Pancreas (tissue), 10 donors: ENCODE data around the gene SPOCK1. TPM values are rescaled to one million over a fixed set of nuclear protein-coding genes. Genes with fewer than 3 reads are reported as not detected.

Experiments
- ATAC-seq, 4 donors: fragments of 200-7000 bp; cut with Tn5 transposase; one replicate each; pipeline versions ENCODE4 v1.8.0 to v1.9.1; 2020; ENCODE audit warnings: mild to moderate bottlenecking in 4 of 4, moderate library complexity in 4 of 4
- DNase-seq, 6 donors: peaks; one replicate each; pipeline ENCODE4 v3.0.0-alpha.2; 2020
- FAIRE-seq: peaks from 2 replicates; lab custom pipeline; 2012; peaks lifted over from hg19 to GRCh38; lab: Jason Lieb, UNC
- H3K27ac ChIP-seq, 4 donors: fragments of 200-600 bp; sonication (generic); 1 replicate in 3 of 4; 2 replicates in 1 of 4; pipeline versions ENCODE4 v1.5.0 to v1.8.0; 2020
- H3K27me3 ChIP-seq, 4 donors: fragments of 200-600 bp; one replicate each; pipeline ENCODE4 v1.8.0; 2021
- H3K36me3 ChIP-seq, 3 donors: fragments of 200-600 bp; sonication (generic) in 1 of 3; one replicate each; pipeline versions ENCODE4 v1.5.0 to v1.8.0; 2020 to 2021
- H3K4me1 ChIP-seq, 3 donors: fragments of 200-600 bp; one replicate each; pipeline ENCODE4 v1.8.0; 2021
- H3K4me3 ChIP-seq, 4 donors: fragments of 200-600 bp; sonication (generic) in 2 of 4; one replicate each; pipeline versions ENCODE4 v1.5.0 to v1.8.0; 2020 to 2021
- H3K9me3 ChIP-seq, 4 donors: fragments of 200-600 bp; one replicate each; pipeline ENCODE4 v1.8.0; 2021
- WGBS, 2 donors: extraction: QIAGEN DNeasy Blood & Tissue Kit; methylation state at CpG; one replicate each; pipeline ENCODE4 v1.1.7; 2013; 5-methylcytosine and 5-hydroxymethylcytosine counted together
- intact Hi-C, 3 donors: fragments of 100-400 bp; cut with DNase I; formaldehyde crosslinking; loops; one replicate each; pipeline versions ENCODE4 v1.11.1 to v1.14.2; 2022
- polyA plus RNA-seq, 2 donors: library from polyadenylated mRNA; stranded (reverse); fragments of 200-250 nt; gene quantifications; one replicate each; pipeline ENCODE4 v1.2.3, GENCODE V29; 2013
- total RNA-seq, 6 donors: library from RNA; stranded (reverse); fragmentation: NEBNext Ultra II Directional in 4 of 6; extraction: Animal tissue kit (Norgen Biotek cat#: 25700) in 4 of 6; gene quantifications; one replicate each; pipeline versions ENCODE4 v1.2.1 to v1.2.4, GENCODE V29; 2021 to 2023
- TF ChIP-seq, protein P1 (sequence below), 4 donors: fragments of 200-600 bp; sonication (generic) in 3 of 4; IDR thresholded peaks; one replicate each; pipeline versions ENCODE4 v1.5.0 to v1.8.0; 2021; ENCODE audit warnings: antibody characterized with exemption in 4 of 4
- donor health status: healthy with polysubstance abuse.
- donor health status: DM: no; HTN: no; CAD: no; lungs with moderate emphysema.
- donor health status: DM: no; HTN: no; CAD: no.
- donor health status: control.
- donor health status: control.
- donor health status: Bipolar disorder and iron deficiency.
- donor health status: DM: yes; HTN: yes; CAD: no.
- donor health status: DM: no; HTN: no; CAD: no.
- donor health status: DM: no; HTN: no; CAD: no.
- donor health status: DM: yes; HTN: yes; CAD: no.

Gene SPOCK1
- total and polyA plus RNA-seq, 8 donors, result 1.7 to 16.5 (median 5.3) TPM

DNA sequence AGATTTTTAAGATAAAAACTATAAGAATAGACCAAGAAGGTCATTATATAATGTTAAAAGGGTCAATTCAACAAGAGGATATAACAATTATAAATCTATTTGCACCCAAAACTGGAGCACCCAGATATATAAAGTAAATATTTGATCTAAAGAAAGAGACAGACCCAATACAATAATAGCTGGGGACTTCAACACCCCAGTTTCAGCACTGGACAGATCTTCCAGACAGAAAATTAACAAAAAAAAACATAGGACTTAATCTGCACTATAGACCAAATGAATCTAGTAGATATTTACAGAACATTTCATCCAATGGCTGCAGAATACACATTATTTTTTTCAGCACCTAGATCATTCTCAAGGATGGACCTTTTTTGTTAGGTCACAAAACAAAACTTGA, 331.9 kb downstream of the SPOCK1 start:
- intact Hi-C loops, result no loop called here
- no peaks in the 10 kb centered on the region for H3K9me3 ChIP-seq
- no peak for ATAC-seq
- H3K27ac ChIP-seq, result no peak overlapping the region
- FAIRE-seq, result no peak
- no peak for DNase-seq
- H3K27me3 ChIP-seq, result no peaks in the 10 kb centered on the region
- no peaks in the 10 kb centered on the region for H3K4me1 ChIP-seq
- TF ChIP-seq, protein P1, sequence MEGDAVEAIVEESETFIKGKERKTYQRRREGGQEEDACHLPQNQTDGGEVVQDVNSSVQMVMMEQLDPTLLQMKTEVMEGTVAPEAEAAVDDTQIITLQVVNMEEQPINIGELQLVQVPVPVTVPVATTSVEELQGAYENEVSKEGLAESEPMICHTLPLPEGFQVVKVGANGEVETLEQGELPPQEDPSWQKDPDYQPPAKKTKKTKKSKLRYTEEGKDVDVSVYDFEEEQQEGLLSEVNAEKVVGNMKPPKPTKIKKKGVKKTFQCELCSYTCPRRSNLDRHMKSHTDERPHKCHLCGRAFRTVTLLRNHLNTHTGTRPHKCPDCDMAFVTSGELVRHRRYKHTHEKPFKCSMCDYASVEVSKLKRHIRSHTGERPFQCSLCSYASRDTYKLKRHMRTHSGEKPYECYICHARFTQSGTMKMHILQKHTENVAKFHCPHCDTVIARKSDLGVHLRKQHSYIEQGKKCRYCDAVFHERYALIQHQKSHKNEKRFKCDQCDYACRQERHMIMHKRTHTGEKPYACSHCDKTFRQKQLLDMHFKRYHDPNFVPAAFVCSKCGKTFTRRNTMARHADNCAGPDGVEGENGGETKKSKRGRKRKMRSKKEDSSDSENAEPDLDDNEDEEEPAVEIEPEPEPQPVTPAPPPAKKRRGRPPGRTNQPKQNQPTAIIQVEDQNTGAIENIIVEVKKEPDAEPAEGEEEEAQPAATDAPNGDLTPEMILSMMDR (IDR thresholded peaks at IDR 0.05), result no peak
- H3K36me3 ChIP-seq, result no peaks in the 10 kb centered on the region
- H3K4me3 ChIP-seq, result no peak overlapping the region

DNA sequence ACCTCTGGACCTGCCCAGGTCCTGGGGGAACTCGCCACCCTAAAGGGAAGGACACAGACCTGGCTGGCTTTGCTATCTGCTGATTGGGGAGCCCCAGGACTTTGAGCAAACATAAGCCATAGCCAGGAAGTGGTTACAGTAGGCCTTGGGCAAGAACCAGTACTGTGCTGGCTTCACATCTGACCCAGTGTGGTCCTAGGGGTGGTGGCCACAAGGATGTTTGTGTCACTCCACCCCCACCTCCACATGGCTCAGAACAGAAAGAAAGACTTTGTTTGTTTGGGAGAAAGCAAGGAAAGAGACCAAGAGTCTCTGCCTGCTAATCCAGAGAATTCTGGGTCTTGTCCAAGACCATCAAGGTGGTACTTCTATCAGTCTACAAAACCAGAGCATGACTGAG, 334.2 kb downstream of the SPOCK1 start:
- Histone ChIP-seq H3K27me3 (no peaks in the 10 kb centered on the region), H3K36me3 (no peaks in the 10 kb centered on the region), H3K9me3 (no peaks in the 10 kb centered on the region), H3K4me3 (no peak overlapping the region), H3K4me1 (no peaks in the 10 kb centered on the region), H3K27ac (no peak overlapping the region)
- intact Hi-C loops, result no loop called here
- TF ChIP-seq, protein P1 (IDR thresholded peaks at IDR 0.05), result no peak
- WGBS, 2 donors, result 88 to 89% methylated on average over 1 of the region's 1 CpG
- FAIRE-seq (no peak), ATAC-seq (no peak), DNase-seq (no peak)

DNA sequence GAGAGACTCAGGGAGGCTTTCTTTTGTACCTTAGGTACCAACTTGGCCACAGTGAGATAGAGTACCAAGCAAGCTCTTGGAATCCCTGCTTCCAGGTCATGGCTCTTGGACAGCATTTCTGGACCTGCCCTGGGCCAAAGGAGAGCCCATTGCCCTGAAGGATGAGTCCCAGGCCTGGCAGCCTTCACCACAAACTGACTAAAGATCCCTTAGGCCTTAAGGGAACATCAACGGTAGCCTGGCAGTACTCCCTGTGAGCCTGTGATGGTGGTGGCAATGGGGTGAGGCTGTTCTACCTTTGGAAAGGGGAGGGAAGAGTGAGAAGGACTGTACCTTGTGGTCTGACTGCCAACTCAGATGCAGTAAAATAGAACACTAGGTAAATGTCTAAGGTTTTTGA, 334.6 kb downstream of the SPOCK1 start:
- no peaks in the 10 kb centered on the region for H3K36me3 ChIP-seq
- DNase-seq (no peak), ATAC-seq (no peak), FAIRE-seq (no peak)
- H3K27me3 ChIP-seq, result no peaks in the 10 kb centered on the region
- intact Hi-C loops, result no loop called here
- H3K4me1 ChIP-seq, result no peaks in the 10 kb centered on the region
- H3K27ac ChIP-seq, result no peak overlapping the region
- H3K4me3 ChIP-seq, result no peak overlapping the region
- WGBS, 2 donors, result 95 to 100% methylated on average over 1 of the region's 1 CpG
- no peaks in the 10 kb centered on the region for H3K9me3 ChIP-seq
- TF ChIP-seq, protein P1 (IDR thresholded peaks at IDR 0.05), result no peak

DNA sequence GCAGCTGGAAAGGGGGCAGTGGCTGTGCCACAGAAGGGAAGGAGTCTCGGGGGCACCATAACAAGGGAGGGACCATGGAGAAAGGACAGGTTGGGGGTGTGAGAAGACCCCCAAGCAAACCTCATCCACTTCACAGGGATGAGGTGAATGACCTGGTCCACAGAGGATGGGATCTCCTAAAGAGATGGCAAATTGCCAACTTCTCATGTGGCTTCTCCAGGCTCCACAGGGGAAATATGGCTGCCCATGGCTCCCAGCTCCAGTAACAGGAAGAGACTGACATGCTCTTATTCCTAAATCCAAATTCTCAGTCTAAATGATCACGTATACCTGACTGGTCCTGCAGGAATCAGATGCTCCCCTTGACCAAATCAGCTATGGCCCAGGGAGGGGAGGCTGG, 340.4 kb downstream of the SPOCK1 start:
- WGBS, 2 donors, result 89 to 93% methylated on average over 2 of the region's 2 CpGs
- no peak for DNase-seq
- intact Hi-C loops, result no loop called here
- Histone ChIP-seq H3K36me3 (no peaks in the 10 kb centered on the region), H3K27ac (no peak overlapping the region), H3K27me3 (no peaks in the 10 kb centered on the region), H3K4me3 (no peak overlapping the region), H3K9me3 (no peaks in the 10 kb centered on the region), H3K4me1 (no peaks in the 10 kb centered on the region)
- FAIRE-seq, result no peak
- no peak for ATAC-seq
- TF ChIP-seq, protein P1 (IDR thresholded peaks at IDR 0.05), result no peak

DNA sequence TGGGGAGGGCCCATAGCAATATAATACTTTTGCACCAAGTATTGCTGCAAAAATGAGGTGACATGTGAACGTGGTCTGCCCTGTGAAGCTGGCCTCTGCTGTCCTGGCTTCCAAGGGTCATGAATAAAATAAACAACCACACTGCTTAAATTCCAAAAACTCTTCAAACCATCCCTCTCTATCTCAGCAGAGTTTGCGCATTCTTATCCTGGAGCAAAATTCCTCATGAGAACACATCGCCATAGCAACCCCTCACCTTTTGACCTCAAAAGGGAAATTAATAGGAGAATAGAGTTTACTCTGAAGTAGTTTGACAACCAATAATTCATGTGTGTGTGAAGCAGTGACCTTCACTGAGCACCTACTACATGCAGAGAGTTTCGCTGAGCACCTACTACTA, 342.9 kb downstream of the SPOCK1 start:
- no peak for ATAC-seq
- H3K9me3 ChIP-seq, result no peaks in the 10 kb centered on the region
- intact Hi-C loops, result no loop called here
- H3K36me3 ChIP-seq, result no peaks in the 10 kb centered on the region
- H3K27me3 ChIP-seq, result no peaks in the 10 kb centered on the region
- 85 to 88% methylated on average over 4 of the region's 4 CpGs for WGBS, 2 donors
- H3K4me1 ChIP-seq, result no peaks in the 10 kb centered on the region
- TF ChIP-seq, protein P1 (IDR thresholded peaks at IDR 0.05), result no peak
- FAIRE-seq, result no peak
- no peak for DNase-seq
- H3K27ac ChIP-seq, result no peak overlapping the region
- H3K4me3 ChIP-seq, result no peak overlapping the region
